ENCODE results near the gene PAQR4.

The PAQR4 gene

DNA sequence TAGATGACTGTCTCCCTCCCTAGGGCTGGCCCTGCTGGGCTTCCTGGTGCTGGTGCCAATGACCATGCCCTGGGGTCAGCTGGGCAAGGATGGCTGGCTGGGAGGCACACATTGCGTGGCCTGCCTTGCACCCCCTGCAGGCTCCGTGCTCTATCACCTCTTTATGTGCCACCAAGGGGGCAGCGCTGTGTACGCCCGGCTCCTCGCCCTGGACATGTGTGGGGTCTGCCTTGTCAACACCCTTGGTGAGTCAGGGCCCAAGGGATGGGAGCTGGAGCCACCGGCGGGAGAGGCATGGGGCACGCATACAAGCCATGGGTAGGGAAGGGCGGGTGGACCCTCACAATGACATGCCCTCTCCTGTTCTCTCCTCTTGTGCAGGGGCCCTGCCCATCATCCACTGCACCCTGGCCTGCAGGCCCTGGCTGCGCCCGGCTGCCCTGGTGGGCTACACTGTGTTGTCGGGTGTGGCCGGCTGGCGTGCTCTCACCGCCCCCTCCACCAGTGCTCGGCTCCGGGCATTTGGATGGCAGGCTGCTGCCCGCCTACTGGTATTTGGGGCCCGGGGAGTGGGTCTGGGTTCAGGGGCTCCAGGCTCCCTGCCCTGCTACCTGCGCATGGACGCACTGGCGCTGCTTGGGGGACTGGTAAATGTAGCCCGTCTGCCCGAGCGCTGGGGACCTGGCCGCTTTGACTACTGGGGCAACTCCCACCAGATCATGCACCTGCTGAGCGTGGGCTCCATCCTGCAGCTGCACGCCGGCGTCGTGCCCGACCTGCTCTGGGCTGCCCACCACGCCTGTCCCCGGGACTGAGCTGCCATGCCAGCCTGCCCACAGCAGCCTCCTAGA lies 2.2 kb downstream of the PAQR4 start (continued):
- TF ChIP-seq GLIS2 (tag by site-specific recombination; IDR thresholded peaks at IDR 0.05) (peak; percentile 34; the same call in 1 of the 2 replicates), ZBTB20 (tag by site-specific recombination; IDR thresholded peaks at IDR 0.05) (peak; percentile 28; the same call in 1 of the 2 replicates), ZNF768 (tag by site-specific recombination; IDR thresholded peaks at IDR 0.05) (no peak), TCF7L2 (IDR thresholded peaks at IDR 0.05; ENCODE audit: borderline replicate concordance, low read depth, low read length) (no peak), AEBP2 (tag by site-specific recombination; IDR thresholded peaks at IDR 0.05; ENCODE audit: borderline replicate concordance) (no peak), PBX3 (CRISPR knock-in tag; IDR thresholded peaks at IDR 0.05) (0 out of 2 replicates have a peak, but pooled peaks have one; percentile 24), KLF8 (tag by site-specific recombination; IDR thresholded peaks at IDR 0.05) (peak; percentile 16; the same call in 1 of the 2 replicates), BCL11B (tag by site-specific recombination; IDR thresholded peaks at IDR 0.05; ENCODE audit: low read depth) (peak; percentile 69; the same call in 1 of the 2 replicates), ZNF155 (tag by site-specific recombination; IDR thresholded peaks at IDR 0.05) (no peak), KLF7 (tag by site-specific recombination; IDR thresholded peaks at IDR 0.05; ENCODE audit: borderline replicate concordance) (0 out of 2 replicates have a peak, but pooled peaks have one; percentile 16), OVOL3 (tag by site-specific recombination; IDR thresholded peaks at IDR 0.05) (no peak), ZNF837 (tag by site-specific recombination; IDR thresholded peaks at IDR 0.05) (0 out of 2 replicates have a peak, but pooled peaks have one; percentile 4), ZNF571 (tag by site-specific recombination; IDR thresholded peaks at IDR 0.05) (no peak), ZBTB7A (tag by site-specific recombination; IDR thresholded peaks at IDR 0.05; ENCODE audit: low read depth) (no peak), KLF1 (tag by site-specific recombination; IDR thresholded peaks at IDR 0.05) (peak; percentile 74), YY2 (tag by site-specific recombination; IDR thresholded peaks at IDR 0.05) (no peak), SP7 (tag by site-specific recombination; IDR thresholded peaks at IDR 0.05) (0 out of 2 replicates have a peak, but pooled peaks have one; percentile 17), ZNF266 (tag by site-specific recombination; IDR thresholded peaks at IDR 0.05; ENCODE audit: low read depth) (no peak), TSHZ1 (tag by site-specific recombination; IDR thresholded peaks at IDR 0.05; ENCODE audit: borderline replicate concordance) (no peak), ZNF10 (tag by site-specific recombination; IDR thresholded peaks at IDR 0.05) (peak; percentile 88), BCL11A (tag by site-specific recombination; IDR thresholded peaks at IDR 0.05; ENCODE audit: low read depth) (peak; percentile 75; the same call in 1 of the 2 replicates), GLIS1 (tag by site-specific recombination; IDR thresholded peaks at IDR 0.05) (peak; percentile 24; the same call in 1 of the 2 replicates), ZNF692 (tag by site-specific recombination; IDR thresholded peaks at IDR 0.05) (0 out of 2 replicates have a peak, but pooled peaks have one; percentile 18), ZBTB21 (tag by site-specific recombination; IDR thresholded peaks at IDR 0.05) (no peak)
- TF ChIP-seq, protein P1, sequence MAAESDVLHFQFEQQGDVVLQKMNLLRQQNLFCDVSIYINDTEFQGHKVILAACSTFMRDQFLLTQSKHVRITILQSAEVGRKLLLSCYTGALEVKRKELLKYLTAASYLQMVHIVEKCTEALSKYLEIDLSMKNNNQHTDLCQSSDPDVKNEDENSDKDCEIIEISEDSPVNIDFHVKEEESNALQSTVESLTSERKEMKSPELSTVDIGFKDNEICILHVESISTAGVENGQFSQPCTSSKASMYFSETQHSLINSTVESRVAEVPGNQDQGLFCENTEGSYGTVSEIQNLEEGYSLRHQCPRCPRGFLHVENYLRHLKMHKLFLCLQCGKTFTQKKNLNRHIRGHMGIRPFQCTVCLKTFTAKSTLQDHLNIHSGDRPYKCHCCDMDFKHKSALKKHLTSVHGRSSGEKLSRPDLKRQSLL (tag by site-specific recombination; IDR thresholded peaks at IDR 0.05), result peak; percentile 72; the same call in 1 of the 2 replicates
- TF ChIP-seq, protein P2, sequence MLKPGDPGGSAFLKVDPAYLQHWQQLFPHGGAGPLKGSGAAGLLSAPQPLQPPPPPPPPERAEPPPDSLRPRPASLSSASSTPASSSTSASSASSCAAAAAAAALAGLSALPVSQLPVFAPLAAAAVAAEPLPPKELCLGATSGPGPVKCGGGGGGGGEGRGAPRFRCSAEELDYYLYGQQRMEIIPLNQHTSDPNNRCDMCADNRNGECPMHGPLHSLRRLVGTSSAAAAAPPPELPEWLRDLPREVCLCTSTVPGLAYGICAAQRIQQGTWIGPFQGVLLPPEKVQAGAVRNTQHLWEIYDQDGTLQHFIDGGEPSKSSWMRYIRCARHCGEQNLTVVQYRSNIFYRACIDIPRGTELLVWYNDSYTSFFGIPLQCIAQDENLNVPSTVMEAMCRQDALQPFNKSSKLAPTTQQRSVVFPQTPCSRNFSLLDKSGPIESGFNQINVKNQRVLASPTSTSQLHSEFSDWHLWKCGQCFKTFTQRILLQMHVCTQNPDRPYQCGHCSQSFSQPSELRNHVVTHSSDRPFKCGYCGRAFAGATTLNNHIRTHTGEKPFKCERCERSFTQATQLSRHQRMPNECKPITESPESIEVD (tag by site-specific recombination; IDR thresholded peaks at IDR 0.05), result no peak
- TF ChIP-seq, protein P3, sequence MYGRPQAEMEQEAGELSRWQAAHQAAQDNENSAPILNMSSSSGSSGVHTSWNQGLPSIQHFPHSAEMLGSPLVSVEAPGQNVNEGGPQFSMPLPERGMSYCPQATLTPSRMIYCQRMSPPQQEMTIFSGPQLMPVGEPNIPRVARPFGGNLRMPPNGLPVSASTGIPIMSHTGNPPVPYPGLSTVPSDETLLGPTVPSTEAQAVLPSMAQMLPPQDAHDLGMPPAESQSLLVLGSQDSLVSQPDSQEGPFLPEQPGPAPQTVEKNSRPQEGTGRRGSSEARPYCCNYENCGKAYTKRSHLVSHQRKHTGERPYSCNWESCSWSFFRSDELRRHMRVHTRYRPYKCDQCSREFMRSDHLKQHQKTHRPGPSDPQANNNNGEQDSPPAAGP (tag by site-specific recombination; IDR thresholded peaks at IDR 0.05), result peak; percentile 93; the same call in 1 of the 2 replicates

Measured in HEK293 (cell line).